Activated T-helper 1 cell treated with anti-CD3 and anti-CD28 coated beads, Interleukin-2, amount 50 U/mL, for 16 hours (primary cell): ENCODE data around the gene ACAP3.

ENCODE experiments used
- DNase-seq, 2 donors: peaks; one replicate each; pipeline ENCODE4 v3.0.0-alpha.2; 2020; ENCODE audit warnings: low read depth in 1 of 2, low spot score in 1 of 2

The ACAP3 gene

DNA sequence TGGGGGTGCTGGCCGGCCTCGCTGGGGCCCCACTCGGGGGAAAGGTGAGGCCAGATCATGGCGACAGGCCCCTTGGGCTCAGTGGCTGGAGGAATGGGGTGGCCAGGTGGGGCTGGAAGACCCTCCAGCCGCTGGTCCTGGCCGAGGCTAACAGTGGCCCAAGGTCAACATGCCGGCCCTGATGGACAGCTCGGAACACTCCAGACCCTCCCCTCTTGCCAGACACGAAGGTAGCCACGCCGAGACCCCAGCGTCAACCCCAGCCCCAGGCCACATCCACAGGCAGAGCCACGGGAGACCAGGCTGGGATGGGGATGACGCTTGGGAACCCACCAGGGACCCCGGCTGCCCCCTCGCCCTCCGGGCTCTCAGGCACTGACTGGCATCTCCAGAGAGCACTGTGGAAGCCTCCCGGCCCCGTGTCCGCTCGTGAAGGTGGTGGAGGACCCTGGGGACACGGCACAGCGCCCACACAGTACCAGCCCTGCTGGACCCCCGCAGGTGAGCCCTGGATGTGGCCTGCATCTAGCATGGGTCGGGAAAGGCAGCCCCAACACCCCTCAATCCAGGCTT is 60.3 kb downstream of the ACAP3 start:
- no peak for DNase-seq

DNA sequence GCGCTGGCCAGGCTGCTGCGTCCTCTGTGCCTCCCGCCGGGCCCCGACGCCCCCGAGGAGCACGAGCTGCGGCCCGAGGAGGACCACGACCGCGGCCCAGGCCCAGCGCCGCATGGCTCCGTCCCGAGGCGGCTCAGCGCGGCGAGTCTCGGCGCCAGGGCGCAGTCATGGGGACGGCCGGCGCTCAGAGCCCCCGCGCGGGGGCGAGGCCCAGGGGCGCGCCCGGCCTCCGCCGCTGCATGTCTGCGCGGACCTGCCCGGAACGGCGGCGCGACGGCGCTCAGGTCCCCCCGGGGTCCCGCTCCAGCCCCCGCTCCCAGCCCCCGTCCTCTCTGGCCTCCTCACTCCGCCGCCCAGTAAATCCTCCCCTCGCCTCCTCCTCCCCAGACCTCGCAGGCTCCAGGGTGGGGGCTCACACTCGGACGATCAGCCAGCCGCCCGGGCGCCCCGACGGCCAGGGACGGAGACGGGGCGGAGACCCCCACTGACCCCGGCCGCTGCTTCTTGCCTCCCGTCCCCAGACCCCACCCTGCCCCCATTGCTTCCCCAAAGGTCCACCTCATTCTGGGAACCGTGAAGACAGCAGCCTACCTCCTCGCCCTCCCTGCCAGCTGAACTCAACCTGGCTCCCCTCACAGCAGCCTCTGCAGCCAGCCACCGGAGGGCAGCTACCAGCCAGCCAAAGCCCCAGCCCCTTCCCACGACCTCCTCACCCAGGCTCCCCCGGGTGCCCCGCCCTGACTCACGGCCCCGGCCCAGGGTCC is 61.0 kb downstream of the ACAP3 start, which contains the start of gene C1QTNF12:
C1QTNF12 (minus strand) TSS at position 146 of the 764 bp plus-strand sequence; CDS start at position 114, 32 bp downstream.
- no peak for DNase-seq

DNA sequence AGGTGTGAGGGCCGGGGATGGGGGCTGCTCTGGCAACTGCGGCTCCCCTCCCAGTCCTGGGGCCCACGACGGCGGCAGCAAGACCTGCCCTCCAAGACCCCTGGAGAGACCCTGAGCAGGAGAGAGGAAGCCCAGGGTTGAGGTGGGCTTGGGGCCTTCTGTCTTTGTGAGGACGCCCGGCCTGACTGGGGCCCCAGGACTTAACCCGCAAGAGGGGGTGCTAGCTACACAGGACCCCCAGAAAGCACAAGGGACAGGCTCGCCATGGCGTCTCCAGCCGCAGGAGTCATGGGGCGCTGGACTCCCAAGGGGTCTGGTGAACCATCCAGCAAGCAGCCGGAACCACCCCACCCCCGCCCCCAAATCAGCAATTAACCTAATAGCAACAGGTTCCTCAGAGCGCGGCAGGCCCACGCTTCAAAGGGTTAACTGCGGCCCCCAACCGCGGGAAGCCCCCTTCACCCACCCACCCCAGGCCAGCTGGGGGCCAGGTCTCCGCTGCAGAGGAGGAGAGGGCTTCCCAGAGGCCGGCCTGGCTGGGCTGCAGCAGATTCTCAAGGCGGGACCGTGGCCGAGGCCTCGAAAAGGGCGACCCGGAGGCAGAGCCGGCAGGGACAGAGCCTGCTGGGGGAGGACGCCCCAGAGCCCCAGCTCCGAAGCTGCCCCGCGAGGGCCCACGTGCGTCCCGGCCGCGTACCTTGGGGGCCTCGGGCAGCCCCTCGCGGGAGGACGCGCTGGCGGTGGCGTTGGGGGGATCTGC is 61.7 kb downstream of the ACAP3 start:
- no peak for DNase-seq

DNA sequence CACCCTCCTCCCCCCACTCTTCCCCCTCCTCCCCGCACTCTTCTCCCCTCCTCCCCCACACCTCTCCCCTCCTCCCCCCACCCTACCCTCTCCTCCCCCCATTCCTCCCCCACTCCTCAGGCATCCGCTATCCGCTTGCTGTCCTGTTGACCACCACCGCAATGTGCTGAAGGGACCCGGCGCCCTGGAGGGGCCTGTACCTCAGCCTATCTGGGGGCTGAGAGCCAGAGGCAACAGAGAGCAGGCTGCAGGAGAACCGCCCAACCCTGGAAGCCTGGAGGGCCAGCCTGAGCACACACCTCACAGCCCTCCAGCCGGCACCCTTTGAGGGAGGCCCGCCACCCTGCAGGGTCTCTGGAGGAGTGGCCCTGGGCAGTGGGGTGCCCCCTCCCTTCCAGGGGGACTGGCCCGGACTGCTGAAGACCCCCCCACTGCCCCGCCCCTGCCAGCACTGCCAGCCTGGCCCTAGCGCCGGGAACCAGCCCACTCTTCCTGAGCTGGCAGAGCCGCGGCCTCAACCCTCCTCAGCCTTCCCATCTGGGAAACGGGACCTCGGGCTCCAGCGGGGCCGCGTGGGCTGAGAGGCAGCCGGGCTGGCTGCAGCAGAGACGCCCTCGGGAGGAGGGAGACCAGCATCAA is 62.4 kb downstream of the ACAP3 start:
- no peak for DNase-seq

DNA sequence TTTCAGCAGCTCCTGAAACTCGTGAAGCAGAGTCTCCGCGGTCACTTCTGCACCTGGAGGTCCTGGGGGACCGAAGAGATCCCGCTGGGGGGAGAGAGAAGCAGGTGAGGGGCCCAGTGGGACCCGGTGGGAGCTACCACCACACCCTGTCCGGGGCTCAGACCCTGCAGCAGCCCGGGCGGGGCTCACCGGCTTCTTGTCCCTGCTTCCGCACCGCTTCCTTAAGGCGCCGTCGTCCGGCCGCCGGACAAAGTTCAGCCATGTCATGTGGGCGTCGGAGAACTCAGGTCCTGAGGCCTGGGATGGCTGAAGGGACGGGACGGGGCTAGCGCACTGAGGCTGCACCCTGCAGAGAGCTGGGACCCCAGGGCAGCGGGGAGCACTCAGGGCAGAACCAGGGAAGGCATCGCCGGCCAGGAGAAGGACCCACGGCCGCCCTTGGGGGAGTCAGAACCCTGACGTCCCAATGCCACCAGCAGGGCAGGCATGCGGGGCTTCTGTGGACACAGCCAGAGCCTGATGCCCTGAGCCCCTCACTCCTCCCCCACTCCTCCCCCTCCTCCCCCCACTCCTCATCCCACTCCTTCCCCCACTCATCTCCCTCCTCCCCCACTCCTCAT is 63.4 kb downstream of the ACAP3 start:
- no peak for DNase-seq

DNA sequence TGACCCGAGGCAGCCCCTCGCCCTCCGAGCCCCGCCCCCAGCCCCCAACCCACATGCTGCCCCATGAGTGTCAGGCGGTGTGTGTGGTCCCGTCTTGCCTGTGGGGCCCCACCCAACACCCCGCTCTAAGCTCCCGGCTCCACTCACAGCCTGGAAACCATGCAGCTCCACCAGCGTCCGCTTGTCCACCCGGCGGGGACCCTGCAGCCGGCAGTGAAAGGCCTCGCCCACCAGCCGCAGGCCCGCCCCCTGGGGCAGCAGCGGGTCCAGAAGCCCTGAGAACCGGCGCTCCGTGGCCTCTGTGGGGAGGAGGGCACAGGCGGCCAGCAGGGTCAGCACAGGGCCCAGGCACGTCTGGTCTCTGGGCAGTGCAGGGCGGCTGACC is 63.9 kb downstream of the ACAP3 start:
- DNase-seq = no peak

DNA sequence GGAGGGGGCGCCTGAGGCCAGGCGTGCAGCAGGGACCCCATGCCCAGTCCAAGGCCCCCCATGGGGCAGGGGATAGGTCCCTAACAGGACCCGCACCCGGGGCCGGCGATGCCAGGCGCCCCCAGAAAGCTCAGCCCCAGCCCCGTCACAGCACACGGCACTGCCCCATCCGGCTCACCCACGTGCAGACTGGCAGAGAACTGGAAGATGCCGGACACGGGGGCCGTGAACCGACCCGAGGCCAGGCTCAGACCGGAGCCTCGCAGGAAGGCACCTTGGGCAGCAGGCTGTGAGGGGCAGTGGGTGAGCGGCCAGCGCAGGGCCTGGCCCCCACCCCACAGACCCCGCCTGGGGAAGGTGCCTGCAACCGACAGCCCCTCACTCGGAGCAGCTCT is 64.5 kb downstream of the ACAP3 start:
- DNase-seq = no peak

DNA sequence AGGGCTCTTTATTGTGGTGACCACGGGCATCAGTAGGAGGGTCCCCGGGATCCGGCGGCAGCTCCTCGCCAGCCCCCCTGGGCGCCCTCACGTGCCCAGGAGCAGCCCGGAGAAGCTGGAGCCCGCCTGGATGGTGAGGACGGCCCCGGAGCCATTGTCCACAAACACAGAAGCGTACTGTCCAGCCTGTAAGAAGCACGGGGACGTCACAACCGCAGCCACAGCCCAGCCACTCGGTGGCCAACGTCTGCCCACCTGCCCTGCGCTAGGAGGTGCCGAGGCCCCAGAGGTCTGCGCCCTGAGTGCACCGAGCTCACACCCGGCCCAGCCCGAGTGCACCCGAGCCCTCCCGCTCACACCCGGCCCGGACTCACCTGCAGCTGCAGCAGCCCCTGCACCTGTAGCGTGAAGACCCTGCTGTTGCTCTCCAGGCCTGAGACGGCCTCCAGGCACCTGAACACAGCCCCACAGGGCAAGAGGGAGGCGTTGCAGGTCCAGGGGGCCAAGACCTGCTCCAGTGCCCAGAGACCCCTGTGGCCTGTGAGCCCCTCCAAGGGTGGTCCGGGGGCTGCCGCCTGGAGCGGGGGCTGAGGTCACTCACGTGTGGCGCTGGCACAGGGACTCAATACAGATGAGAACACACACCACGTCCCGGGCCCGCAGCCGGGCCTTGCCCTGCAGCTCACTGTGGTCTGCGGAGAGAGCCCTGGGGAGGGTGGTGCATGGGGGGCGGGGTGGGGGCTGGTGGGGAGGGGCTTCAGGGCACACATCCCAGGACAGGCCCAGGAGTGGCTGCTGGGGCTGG is 65.1 kb downstream of the ACAP3 start:
- DNase-seq = no peak
